ENCODE measurements around the gene DHX35.

DHX35 gene

DNA sequence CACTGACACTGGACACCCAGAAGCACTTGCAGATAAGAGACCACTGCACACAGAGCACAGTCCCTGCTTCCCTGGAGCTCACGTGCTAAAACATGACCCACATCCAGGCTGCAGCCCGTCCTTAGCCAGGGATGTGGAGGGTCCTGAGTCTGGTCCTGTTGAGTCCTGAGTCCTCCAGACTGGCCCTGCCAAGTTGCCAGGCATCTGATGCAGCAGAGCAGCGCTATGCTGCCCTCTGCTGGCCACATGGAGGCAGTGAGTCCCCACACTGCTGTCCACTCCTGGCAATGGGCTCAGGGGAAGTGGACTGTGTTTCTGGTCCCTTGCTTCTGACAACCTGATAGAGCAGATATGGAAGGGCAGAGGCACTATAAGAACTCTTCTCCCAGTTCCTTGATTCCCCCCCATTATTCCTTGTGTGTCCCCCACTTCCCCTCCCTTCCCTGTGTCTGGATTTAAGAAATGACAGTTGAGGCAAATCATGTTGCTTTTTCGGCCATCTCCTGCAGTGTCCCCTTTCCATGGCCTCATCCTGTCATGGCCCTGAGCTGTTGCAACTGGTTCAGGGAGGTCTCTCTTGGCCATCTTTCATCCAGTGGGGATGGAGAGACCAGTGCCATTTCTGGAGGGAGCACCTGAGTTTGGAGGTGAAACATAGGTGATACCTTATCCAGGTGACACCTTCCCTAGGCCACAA is 86.0 kb downstream of the DHX35 start:
- peaks cover 3% of the 10 kb centered on the region for H3K27me3 Mint-ChIP-seq (ENCODE audit: low read depth, poor library complexity)
- H3K4me3 Mint-ChIP-seq, result peak overlapping the region; percentile 40
- no peak overlapping the region for H3K27ac Mint-ChIP-seq
- H3K9me3 Mint-ChIP-seq, result no peaks in the 10 kb centered on the region
- peak; percentile 81 for DNase-seq
- TF ChIP-seq, protein P1, sequence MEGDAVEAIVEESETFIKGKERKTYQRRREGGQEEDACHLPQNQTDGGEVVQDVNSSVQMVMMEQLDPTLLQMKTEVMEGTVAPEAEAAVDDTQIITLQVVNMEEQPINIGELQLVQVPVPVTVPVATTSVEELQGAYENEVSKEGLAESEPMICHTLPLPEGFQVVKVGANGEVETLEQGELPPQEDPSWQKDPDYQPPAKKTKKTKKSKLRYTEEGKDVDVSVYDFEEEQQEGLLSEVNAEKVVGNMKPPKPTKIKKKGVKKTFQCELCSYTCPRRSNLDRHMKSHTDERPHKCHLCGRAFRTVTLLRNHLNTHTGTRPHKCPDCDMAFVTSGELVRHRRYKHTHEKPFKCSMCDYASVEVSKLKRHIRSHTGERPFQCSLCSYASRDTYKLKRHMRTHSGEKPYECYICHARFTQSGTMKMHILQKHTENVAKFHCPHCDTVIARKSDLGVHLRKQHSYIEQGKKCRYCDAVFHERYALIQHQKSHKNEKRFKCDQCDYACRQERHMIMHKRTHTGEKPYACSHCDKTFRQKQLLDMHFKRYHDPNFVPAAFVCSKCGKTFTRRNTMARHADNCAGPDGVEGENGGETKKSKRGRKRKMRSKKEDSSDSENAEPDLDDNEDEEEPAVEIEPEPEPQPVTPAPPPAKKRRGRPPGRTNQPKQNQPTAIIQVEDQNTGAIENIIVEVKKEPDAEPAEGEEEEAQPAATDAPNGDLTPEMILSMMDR (IDR thresholded peaks at IDR 0.05), result peak; percentile 96
- H3K4me1 Mint-ChIP-seq, result peaks cover 25% of the 10 kb centered on the region
- H3K36me3 Mint-ChIP-seq (ENCODE audit: low read depth), result peaks cover 16% of the 10 kb centered on the region

DNA sequence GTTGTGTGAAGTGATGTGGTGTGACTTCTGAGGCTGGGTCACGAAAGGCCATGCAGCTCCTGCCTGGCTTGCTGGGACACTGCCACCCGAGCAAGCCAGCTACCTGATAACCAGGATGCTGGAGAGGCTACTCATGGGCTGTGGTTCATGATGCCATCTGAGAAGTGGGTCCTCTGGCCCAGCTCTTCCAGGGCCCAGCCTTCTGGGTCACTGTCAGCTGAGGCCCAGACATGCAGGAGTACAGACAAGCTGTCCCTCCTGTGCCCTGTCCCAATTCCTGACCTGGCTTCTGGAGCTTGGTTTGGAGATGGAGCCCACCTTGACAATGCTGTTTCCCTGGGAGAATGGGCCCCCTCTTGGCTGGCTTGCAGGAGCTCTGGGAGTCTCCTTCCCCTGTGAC is 87.0 kb downstream of the DHX35 start:
- peaks cover 10% of the 10 kb centered on the region for H3K27me3 Mint-ChIP-seq (ENCODE audit: low read depth, poor library complexity)
- DNase-seq, result no peak
- TF ChIP-seq, protein P1 (IDR thresholded peaks at IDR 0.05), result no peak
- H3K36me3 Mint-ChIP-seq (ENCODE audit: low read depth), result peaks cover 7% of the 10 kb centered on the region
- no peaks in the 10 kb centered on the region for H3K9me3 Mint-ChIP-seq
- peak overlapping the region; percentile 88 for H3K4me3 Mint-ChIP-seq
- peaks cover 25% of the 10 kb centered on the region for H3K4me1 Mint-ChIP-seq
- no peak overlapping the region for H3K27ac Mint-ChIP-seq

DNA sequence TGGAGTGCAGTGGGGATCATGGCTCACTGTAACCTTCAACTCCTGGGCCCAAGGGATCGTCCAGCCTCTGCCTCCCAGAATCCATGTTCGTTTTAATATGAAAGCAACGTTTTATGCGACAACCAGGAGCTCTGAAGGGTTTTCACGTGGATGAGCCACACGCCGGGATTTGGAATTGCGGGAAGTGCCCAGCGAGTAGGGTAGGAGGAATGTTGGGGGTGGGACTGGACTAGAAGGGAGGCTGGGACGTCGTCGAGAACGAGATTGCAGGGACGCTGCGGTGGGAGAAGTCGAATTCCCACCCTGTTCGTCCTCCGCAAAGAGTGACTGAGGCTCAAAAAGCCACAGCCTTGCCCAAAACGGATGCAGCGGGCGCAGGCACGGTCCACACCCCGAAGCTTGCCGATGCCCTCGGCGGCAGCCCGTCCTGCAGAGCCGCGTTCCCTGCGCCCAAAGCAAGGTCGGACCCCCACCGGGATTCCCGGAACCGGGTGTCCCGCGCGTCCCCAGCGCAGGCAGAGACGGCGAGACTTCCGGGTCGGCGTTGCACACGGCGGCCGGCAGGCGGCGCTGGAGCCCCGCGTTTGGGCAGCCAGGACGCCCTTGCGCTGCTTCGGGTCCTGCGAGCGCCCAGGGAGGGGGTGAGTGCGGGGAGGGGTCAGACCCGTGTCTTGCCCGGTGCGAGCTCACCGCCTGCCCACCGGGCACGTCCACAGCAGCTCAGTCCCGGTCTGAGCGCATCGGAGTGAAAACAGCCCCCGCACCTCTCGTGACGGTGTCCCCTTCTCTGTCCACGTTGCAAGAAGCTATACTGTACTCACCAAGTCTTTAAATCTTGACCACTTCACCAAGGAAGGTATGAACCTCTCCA is 87.8 kb downstream of the DHX35 start:
- Mint-ChIP-seq H3K4me1 (peaks cover 22% of the 10 kb centered on the region), H3K27me3 (ENCODE audit: low read depth, poor library complexity) (peaks cover 16% of the 10 kb centered on the region), H3K9me3 (no peaks in the 10 kb centered on the region), H3K27ac (no peak overlapping the region), H3K4me3 (peak overlapping the region; percentile 88), H3K36me3 (ENCODE audit: low read depth) (no peaks in the 10 kb centered on the region)
- peak; percentile 88 for DNase-seq
- TF ChIP-seq, protein P1 (IDR thresholded peaks at IDR 0.05), result peak; percentile 98

DNA sequence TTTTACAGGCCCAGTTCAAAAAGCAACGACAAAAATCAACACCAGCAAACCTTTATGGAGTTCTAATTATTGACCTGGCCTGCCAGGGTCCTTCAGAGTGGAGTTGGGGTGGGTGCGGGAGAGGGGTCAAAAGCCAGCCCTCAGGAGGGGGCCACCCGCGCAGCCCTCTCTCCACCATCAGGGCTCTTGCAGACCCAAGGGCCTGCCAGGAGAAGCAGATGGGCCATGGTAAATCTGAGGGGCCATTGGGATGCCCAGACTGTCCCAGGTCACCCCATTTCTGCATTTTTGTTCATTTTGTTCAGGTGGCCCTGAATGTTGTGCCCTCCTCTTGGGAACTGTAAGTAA is 88.4 kb downstream of the DHX35 start:
- H3K4me3 Mint-ChIP-seq, result peak overlapping the region; percentile 82
- peaks cover 23% of the 10 kb centered on the region for H3K27me3 Mint-ChIP-seq (ENCODE audit: low read depth, poor library complexity)
- peaks cover 22% of the 10 kb centered on the region for H3K4me1 Mint-ChIP-seq
- H3K27ac Mint-ChIP-seq, result no peak overlapping the region
- H3K36me3 Mint-ChIP-seq (ENCODE audit: low read depth), result no peaks in the 10 kb centered on the region
- no peaks in the 10 kb centered on the region for H3K9me3 Mint-ChIP-seq
- TF ChIP-seq, protein P1 (IDR thresholded peaks at IDR 0.05), result no peak
- no peak for DNase-seq

DNA sequence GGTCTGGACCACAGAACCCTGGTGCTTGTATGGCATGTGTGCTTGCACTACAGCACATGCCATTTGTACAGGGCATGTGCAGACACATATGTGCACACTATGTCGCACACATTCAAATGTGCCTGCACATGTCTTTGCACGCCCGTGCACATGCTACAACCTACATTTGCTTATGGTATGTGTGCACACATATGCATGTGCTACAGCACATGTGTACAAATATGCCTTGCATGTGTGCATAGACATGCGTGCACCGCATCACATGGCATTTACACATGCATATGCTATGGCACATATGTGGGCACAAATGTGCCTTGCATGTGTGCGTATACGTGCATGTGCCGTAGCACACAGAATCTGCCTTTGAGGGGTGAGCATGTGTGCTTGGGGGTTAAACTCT is 90.5 kb downstream of the DHX35 start:
- H3K27ac Mint-ChIP-seq, result no peak overlapping the region
- no peak for DNase-seq
- TF ChIP-seq, protein P1 (IDR thresholded peaks at IDR 0.05), result no peak
- no peaks in the 10 kb centered on the region for H3K36me3 Mint-ChIP-seq (ENCODE audit: low read depth)
- no peak overlapping the region for H3K4me3 Mint-ChIP-seq
- peaks cover 22% of the 10 kb centered on the region for H3K4me1 Mint-ChIP-seq
- H3K27me3 Mint-ChIP-seq (ENCODE audit: low read depth, poor library complexity), result peaks cover 42% of the 10 kb centered on the region
- no peaks in the 10 kb centered on the region for H3K9me3 Mint-ChIP-seq
